Vagina (tissue), 2 donors: ENCODE data around the gene LRPPRC. TPM values are rescaled to one million over a fixed set of nuclear protein-coding genes. Genes with fewer than 3 reads are reported as not detected.

ENCODE experiments used
- DNase-seq, 2 donors: peaks; one replicate each; pipeline ENCODE4 v3.0.0-alpha.2; 2017; ENCODE audit errors: extremely low spot score in 2 of 2
- H3K27ac ChIP-seq: fragments of 200-600 bp; sonication (generic); one replicate; pipeline ENCODE4 v1.5.1; 2019
- H3K27me3 ChIP-seq: fragments of 200-600 bp; sonication (generic); one replicate; pipeline ENCODE4 v1.5.1; 2019
- H3K36me3 ChIP-seq, 2 donors: fragments of 200-600 bp; sonication (generic); one replicate each; pipeline ENCODE4 v1.5.1; 2017 to 2019
- H3K4me1 ChIP-seq: fragments of 200-600 bp; sonication (generic); one replicate; pipeline ENCODE4 v1.5.1; 2019
- H3K4me3 ChIP-seq, 2 donors: fragments of 200-600 bp; sonication (generic); 1 replicate in 1 of 2; 2 replicates in 1 of 2; pipeline ENCODE4 v1.5.1; 2016 to 2019
- H3K9me3 ChIP-seq: fragments of 200-600 bp; sonication (generic); one replicate; pipeline ENCODE4 v1.5.1; 2019
- POLR2A ChIP-seq, 2 donors: fragments of 450-650 bp; IDR thresholded peaks; one replicate each; pipeline ENCODE4 v1.6.1; 2017; ENCODE audit warnings: antibody characterized with exemption in 2 of 2, mild to moderate bottlenecking in 2 of 2, moderate library complexity in 2 of 2
- POLR2AphosphoS5 ChIP-seq, 2 donors: sonication (generic); formaldehyde crosslinking; IDR thresholded peaks; one replicate each; pipeline ENCODE4 v1.9.0; 2017; ENCODE audit warnings: antibody characterized with exemption in 2 of 2, mild to moderate bottlenecking in 2 of 2, low read depth in 1 of 2; ENCODE audit not compliant: insufficient read depth in 1 of 2
- intact Hi-C: fragments of 100-400 bp; cut with DNase I; formaldehyde crosslinking; loops from one replicate; pipeline ENCODE4 v1.15.1; 2023
- total RNA-seq: library from RNA; depleted of rRNA; stranded (reverse); fragments of >200 nt; gene quantifications from one replicate; pipeline ENCODE4 v1.2.3, GENCODE V29; 2016
- TF ChIP-seq, protein P1 (sequence below), 3 experiments: fragments of 450-650 bp in 2 of 3; fragments of 200-600 bp in 1 of 3; sonication (generic) in 1 of 3; IDR thresholded peaks; one replicate each; pipeline ENCODE4 v1.5.1; 2017 to 2019; ENCODE audit warnings: antibody characterized with exemption in 3 of 3, mild to moderate bottlenecking in 2 of 3, moderate library complexity in 2 of 3

Gene LRPPRC
- total RNA-seq, 1 donor from 2014 or later: 35.4 TPM

DNA sequence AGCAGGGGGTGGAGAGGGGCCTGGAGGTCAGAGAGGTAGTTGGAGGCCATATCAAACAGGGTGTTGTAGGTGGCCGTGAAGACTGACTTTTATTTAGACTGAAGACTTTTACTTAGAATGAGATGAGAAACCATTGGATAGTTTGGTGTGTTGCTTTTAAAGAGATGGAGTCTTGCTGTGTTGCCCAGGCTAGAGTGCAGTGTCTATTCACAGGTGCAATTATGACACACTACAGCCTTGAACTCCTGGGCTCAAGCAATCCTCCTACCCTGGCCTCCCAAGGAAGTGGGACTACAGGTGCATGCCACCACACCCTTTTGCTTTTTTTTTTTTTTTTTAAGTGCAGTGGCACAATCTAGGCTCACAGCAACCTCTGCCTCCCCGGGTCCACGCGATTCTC is 2.5 kb upstream of the LRPPRC start:
- no peak for DNase-seq
- TF ChIP-seq POLR2A (IDR thresholded peaks at IDR 0.05) (no peak), POLR2AphosphoS5 (IDR thresholded peaks at IDR 0.05; ENCODE audit: insufficient read depth in 1 of 2, low read depth in 1 of 2) (no peak)
- TF ChIP-seq, protein P1, sequence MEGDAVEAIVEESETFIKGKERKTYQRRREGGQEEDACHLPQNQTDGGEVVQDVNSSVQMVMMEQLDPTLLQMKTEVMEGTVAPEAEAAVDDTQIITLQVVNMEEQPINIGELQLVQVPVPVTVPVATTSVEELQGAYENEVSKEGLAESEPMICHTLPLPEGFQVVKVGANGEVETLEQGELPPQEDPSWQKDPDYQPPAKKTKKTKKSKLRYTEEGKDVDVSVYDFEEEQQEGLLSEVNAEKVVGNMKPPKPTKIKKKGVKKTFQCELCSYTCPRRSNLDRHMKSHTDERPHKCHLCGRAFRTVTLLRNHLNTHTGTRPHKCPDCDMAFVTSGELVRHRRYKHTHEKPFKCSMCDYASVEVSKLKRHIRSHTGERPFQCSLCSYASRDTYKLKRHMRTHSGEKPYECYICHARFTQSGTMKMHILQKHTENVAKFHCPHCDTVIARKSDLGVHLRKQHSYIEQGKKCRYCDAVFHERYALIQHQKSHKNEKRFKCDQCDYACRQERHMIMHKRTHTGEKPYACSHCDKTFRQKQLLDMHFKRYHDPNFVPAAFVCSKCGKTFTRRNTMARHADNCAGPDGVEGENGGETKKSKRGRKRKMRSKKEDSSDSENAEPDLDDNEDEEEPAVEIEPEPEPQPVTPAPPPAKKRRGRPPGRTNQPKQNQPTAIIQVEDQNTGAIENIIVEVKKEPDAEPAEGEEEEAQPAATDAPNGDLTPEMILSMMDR (IDR thresholded peaks at IDR 0.05): no peak
- H3K4me1 ChIP-seq: peaks cover 25% of the 10 kb centered on the region
- H3K4me3 ChIP-seq: no peak overlapping the region
- no peaks in the 10 kb centered on the region for H3K27me3 ChIP-seq
- no peaks in the 10 kb centered on the region for H3K9me3 ChIP-seq
- intact Hi-C loops: no loop called here
- no peaks in the 10 kb centered on the region for H3K36me3 ChIP-seq
- H3K27ac ChIP-seq: no peak overlapping the region

- Histone ChIP-seq H3K4me1 (peaks cover 43% of the 10 kb centered on the region), H3K27me3 (no peaks in the 10 kb centered on the region), H3K27ac (no peak overlapping the region), H3K9me3 (no peaks in the 10 kb centered on the region), H3K4me3 (no peak overlapping the region), H3K36me3 (peaks cover 0 to 4% of the 10 kb centered on the region in 2 donors)
- no peak for TF ChIP-seq POLR2AphosphoS5 (IDR thresholded peaks at IDR 0.05; ENCODE audit: insufficient read depth in 1 of 2, low read depth in 1 of 2)
- no peak for TF ChIP-seq POLR2A (IDR thresholded peaks at IDR 0.05)
- TF ChIP-seq, protein P1 (IDR thresholded peaks at IDR 0.05): no peak
- DNase-seq: no peak
- intact Hi-C loops: loop anchor here (5.0 kb wide), 1 partner anchor 1789 kb away; no protein-coding TSS in a partner anchor
Measured at GRCh38 chr2:43993437-43993836, 2.4 kb downstream of the LRPPRC start.

DNA sequence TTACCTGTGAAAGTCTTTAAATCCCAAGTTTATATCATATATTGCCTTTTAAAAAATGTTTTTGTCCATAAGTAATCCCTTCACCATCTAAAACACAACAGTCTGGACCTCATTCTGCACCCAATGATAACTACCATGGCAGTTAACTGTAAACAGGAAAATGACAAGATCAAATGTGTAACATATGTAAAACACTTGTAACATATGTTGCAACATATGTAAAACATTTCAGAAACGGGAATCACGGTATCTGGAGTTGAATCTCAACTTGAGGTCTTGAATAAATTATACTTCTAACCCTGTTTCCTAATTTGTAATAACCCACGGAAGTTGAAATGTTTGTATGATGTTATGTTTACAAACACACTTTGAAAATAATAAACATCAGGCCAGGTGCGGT is 6.2 kb downstream of the LRPPRC start:
- TF ChIP-seq, protein P1 (IDR thresholded peaks at IDR 0.05): no peak
- TF ChIP-seq POLR2A (IDR thresholded peaks at IDR 0.05): no peak
- no peak for TF ChIP-seq POLR2AphosphoS5 (IDR thresholded peaks at IDR 0.05; ENCODE audit: insufficient read depth in 1 of 2, low read depth in 1 of 2)
- Histone ChIP-seq H3K4me1 (peaks cover 31% of the 10 kb centered on the region), H3K9me3 (no peaks in the 10 kb centered on the region), H3K36me3 (peaks cover 0 to 4% of the 10 kb centered on the region in 2 donors), H3K4me3 (no peak overlapping the region), H3K27ac (no peak overlapping the region), H3K27me3 (no peaks in the 10 kb centered on the region)
- DNase-seq: no peak
- intact Hi-C loops: no loop called here

DNA sequence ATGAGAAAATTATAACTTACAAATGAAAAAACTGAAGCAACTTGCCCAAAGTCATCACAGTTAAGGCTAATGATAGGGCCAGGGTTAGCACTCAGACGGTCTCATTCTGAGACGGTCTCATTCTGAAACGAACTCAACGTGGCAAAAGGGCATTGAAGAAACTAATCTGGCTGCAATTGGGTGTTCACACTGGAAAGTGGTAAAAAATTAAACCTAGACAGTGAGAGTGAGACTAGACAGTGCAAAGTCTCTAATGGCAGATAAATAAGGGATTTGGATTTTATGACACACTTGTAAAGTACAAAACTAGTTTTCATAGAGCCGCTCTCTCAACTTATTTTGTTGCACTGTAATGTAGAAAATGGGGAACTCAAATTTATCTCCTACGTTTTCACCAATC is 9.2 kb downstream of the LRPPRC start:
- no peak for DNase-seq
- Histone ChIP-seq H3K36me3 (peaks cover 0 to 4% of the 10 kb centered on the region in 2 donors), H3K4me3 (no peak overlapping the region), H3K4me1 (peaks cover 6% of the 10 kb centered on the region), H3K27me3 (no peaks in the 10 kb centered on the region), H3K9me3 (no peaks in the 10 kb centered on the region), H3K27ac (no peak overlapping the region)
- TF ChIP-seq POLR2AphosphoS5 (IDR thresholded peaks at IDR 0.05; ENCODE audit: insufficient read depth in 1 of 2, low read depth in 1 of 2) (no peak), POLR2A (IDR thresholded peaks at IDR 0.05) (no peak)
- TF ChIP-seq, protein P1 (IDR thresholded peaks at IDR 0.05): no peak
- intact Hi-C loops: no loop called here

- Histone ChIP-seq H3K27me3 (no peaks in the 10 kb centered on the region), H3K9me3 (no peaks in the 10 kb centered on the region), H3K36me3 (peaks cover 0 to 13% of the 10 kb centered on the region in 2 donors), H3K4me1 (no peaks in the 10 kb centered on the region), H3K4me3 (no peak overlapping the region), H3K27ac (no peak overlapping the region)
- TF ChIP-seq, protein P1 (IDR thresholded peaks at IDR 0.05): no peak
- no peak for TF ChIP-seq POLR2AphosphoS5 (IDR thresholded peaks at IDR 0.05; ENCODE audit: insufficient read depth in 1 of 2, low read depth in 1 of 2)
- TF ChIP-seq POLR2A (IDR thresholded peaks at IDR 0.05): no peak
- intact Hi-C loops: no loop called here
- no peak for DNase-seq
Measured at GRCh38 chr2:43985359-43985758, 10.4 kb downstream of the LRPPRC start.
